EH (cell line): ENCODE data around the gene OR4F17.
"Not testable (repeated sequence)": the region's sequence is repeated elsewhere in the genome, so short reads cannot be mapped to it uniquely, and the experiment has no call there.

ENCODE experiments used
- DNase-seq: peaks from one replicate; pipeline ENCODE4 v3.0.0-alpha.2; 2015; ENCODE audit warnings: low read depth

OR4F17 gene

GRCh38 chr19:106804-107203, at the start of gene OR4F17:
TSS of gene OR4F17 (plus strand) at chr19:107104. CDS start at chr19:110679, 3,575 bp downstream.
- DNase-seq: not testable (repeated sequence)

GRCh38 chr19:70793-71192, 36.1 kb upstream of the OR4F17 start:
- DNase-seq: not testable (repeated sequence)

- not testable (repeated sequence) for DNase-seq
Measured at GRCh38 chr19:82864-83263, 24.0 kb upstream of the OR4F17 start.

GRCh38 chr19:83626-84025, 23.3 kb upstream of the OR4F17 start:
- not testable (repeated sequence) for DNase-seq

GRCh38 chr19:90678-91077, 16.2 kb upstream of the OR4F17 start:
- DNase-seq: not testable (repeated sequence)

GRCh38 chr19:94794-95193, 12.1 kb upstream of the OR4F17 start:
- DNase-seq: not testable (repeated sequence)

- not testable (repeated sequence) for DNase-seq
Measured at GRCh38 chr19:97647-98046, 9.3 kb upstream of the OR4F17 start.

- not testable (repeated sequence) for DNase-seq
Measured at GRCh38 chr19:120443-121140, 13.7 kb downstream of the OR4F17 start.
